Neural progenitor cell (in vitro differentiated cells): ENCODE data around the gene LEFTY1.

Experiments
- CTCF ChIP-seq: fragments of 200-600 bp; sonication (generic); IDR thresholded peaks from 2 replicates; pipeline ENCODE4 v1.5.1; 2017; ENCODE audit warnings: antibody characterized with exemption, mild to moderate bottlenecking
- EZH2phosphoT487 ChIP-seq: fragments of 200-600 bp; sonication (generic); IDR thresholded peaks from 2 replicates; pipeline ENCODE4 v1.6.1; 2017; ENCODE audit warnings: antibody characterized with exemption

- TF ChIP-seq CTCF = no peak
- TF ChIP-seq EZH2phosphoT487 = no peak
Observed at GRCh38 chr1:225844236-225845061, 44.5 kb downstream of the LEFTY1 start.
